Thyroid gland (tissue), 4 donors: ENCODE measurements around the gene CNTN1.

Source experiments
- CTCF ChIP-seq, 6 experiments: fragments of 200-600 bp in 3 of 6; fragments of 450-650 bp in 3 of 6; sonication (generic) in 3 of 6; IDR thresholded peaks; one replicate each; pipeline ENCODE4 v1.5.1; 2016 to 2019; ENCODE audit warnings: antibody characterized with exemption in 6 of 6, mild to moderate bottlenecking in 2 of 6, inconsistent platforms in 1 of 6, moderate library complexity in 1 of 6
- POLR2A ChIP-seq, 2 donors: fragments of 450-650 bp; IDR thresholded peaks; one replicate each; pipeline ENCODE4 v1.6.1; 2017; ENCODE audit warnings: antibody characterized with exemption in 2 of 2, mild to moderate bottlenecking in 2 of 2, moderate library complexity in 1 of 2

GRCh38 chr12:40911676-40912075, 219.4 kb downstream of the CNTN1 start:
- TF ChIP-seq POLR2A (IDR thresholded peaks at IDR 0.05), result no peak
- no peak for TF ChIP-seq CTCF (IDR thresholded peaks at IDR 0.05)
